HFFc6 (cell line): ENCODE measurements around the gene TBCB. TPM values are rescaled to one million over a fixed set of nuclear protein-coding genes. Genes with fewer than 3 reads are reported as not detected.

Source experiments
- DNase-seq: peaks from one replicate; pipeline ENCODE4 v3.0.0-alpha.2; 2018
- H3K27ac Mint-ChIP-seq: 2 replicates; pipeline ENCODE4 v1.8.0; 2020; ENCODE audit warnings: mild to moderate bottlenecking, mixed read lengths
- H3K27me3 Mint-ChIP-seq: 2 replicates; pipeline ENCODE4 v1.8.0; 2021; ENCODE audit warnings: mild to moderate bottlenecking, moderate library complexity, mixed read lengths; ENCODE audit not compliant: insufficient read depth
- H3K36me3 Mint-ChIP-seq: 2 replicates; pipeline ENCODE4 v1.8.0; 2021; ENCODE audit warnings: low read depth, mixed read lengths
- H3K4me1 Mint-ChIP-seq: 2 replicates; pipeline ENCODE4 v1.8.0; 2020; ENCODE audit warnings: low read depth, mixed read lengths
- H3K4me3 Mint-ChIP-seq: 2 replicates; pipeline ENCODE4 v1.8.0; 2020; ENCODE audit warnings: mild to moderate bottlenecking, moderate library complexity, mixed read lengths
- H3K9me3 Mint-ChIP-seq: 2 replicates; pipeline ENCODE4 v1.8.0; 2020; ENCODE audit warnings: mild to moderate bottlenecking, mixed read lengths
- CTCF ChIP-seq: fragments of 200-600 bp; sonication (generic); IDR thresholded peaks from 2 replicates; pipeline ENCODE4 v1.5.0; 2021; ENCODE audit warnings: antibody characterized with exemption, mild to moderate bottlenecking
- total RNA-seq, 6 experiments: library from RNA; stranded (reverse); fragmentation: NEBNext Ultra II Directional; extraction: Animal tissue kit (Norgen Biotek cat#: 25700); gene quantifications; 2 replicates in 1 of 6; 3 replicates in 5 of 6; pipeline ENCODE4 v1.2.3, GENCODE V29; 2021

Gene TBCB
- total RNA-seq, 6 experiments from 2014 or later: 229 to 266 (median 243) TPM

DNA sequence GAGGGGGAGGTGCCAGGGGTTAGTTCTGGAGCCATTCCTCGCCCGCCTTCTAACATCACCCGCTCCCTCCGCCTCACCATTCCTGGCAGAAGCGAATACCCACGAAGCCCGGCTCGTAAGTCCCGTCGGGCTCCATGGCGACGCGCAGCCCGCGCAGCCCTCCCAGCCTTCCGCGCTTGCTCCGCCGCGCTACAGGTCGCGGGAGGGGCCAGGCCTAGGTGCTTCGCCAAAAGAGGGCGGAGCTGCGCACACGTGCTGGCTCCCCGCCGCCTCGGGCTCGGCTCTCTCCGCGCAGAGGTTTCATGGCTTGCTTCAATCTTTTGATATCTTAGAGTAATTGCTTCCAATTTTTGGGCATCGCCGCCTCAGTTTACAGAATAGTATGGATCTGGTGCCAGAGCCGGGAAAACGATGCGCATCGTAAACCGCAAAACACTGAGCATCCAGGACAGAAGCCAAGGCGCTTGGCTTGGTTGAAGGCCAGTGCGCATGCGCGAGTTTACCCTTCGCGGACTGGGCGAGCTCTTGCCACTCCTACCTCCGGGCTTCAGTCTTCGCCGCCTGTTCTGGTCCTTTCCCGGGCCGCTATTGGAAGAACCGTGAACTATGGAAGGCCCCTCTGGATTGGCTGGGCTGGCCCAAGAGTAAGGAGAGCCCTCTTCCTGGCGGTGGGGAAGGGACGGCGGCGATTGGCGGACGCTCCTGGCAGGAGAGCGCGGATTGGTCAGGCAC, 381 bp upstream of the TBCB start, which contains the start of gene POLR2I:
Gene POLR2I (minus strand): TSS at position 155 of the 732 bp plus-strand sequence. CDS start 19 bp downstream, at position 136.
- Mint-ChIP-seq H3K4me1 (peaks cover 41% of the 10 kb centered on the region), H3K4me3 (peak within 1 kb of the TSS; percentile 99), H3K27me3 (peaks cover 3% of the 10 kb centered on the region), H3K36me3 (peaks cover 32% of the 10 kb centered on the region), H3K9me3 (no peaks in the 10 kb centered on the region), H3K27ac (peak within 1 kb of the TSS; percentile 98)
- DNase-seq: peak; percentile 100
- TF ChIP-seq CTCF: no peak

GRCh38 chr19:36116344-36116637, 1.0 kb downstream of the TBCB start:
- Mint-ChIP-seq H3K36me3 (peaks cover 36% of the 10 kb centered on the region), H3K4me3 (peak overlapping the region; percentile 99), H3K27ac (peak overlapping the region; percentile 98), H3K27me3 (peaks cover 3% of the 10 kb centered on the region), H3K9me3 (no peaks in the 10 kb centered on the region), H3K4me1 (peaks cover 45% of the 10 kb centered on the region)
- no peak for TF ChIP-seq CTCF
- no peak for DNase-seq

- no peaks in the 10 kb centered on the region; the same call in 1 of the 2 replicates for H3K27me3 Mint-ChIP-seq
- DNase-seq: no peak
- H3K4me1 Mint-ChIP-seq: peaks cover 30% of the 10 kb centered on the region
- H3K9me3 Mint-ChIP-seq: no peaks in the 10 kb centered on the region
- no peak overlapping the region for H3K4me3 Mint-ChIP-seq
- H3K27ac Mint-ChIP-seq: no peak overlapping the region
- H3K36me3 Mint-ChIP-seq: peaks cover 32% of the 10 kb centered on the region
- TF ChIP-seq CTCF: no peak
Measured at GRCh38 chr19:36120092-36120983, 5.1 kb downstream of the TBCB start.

DNA sequence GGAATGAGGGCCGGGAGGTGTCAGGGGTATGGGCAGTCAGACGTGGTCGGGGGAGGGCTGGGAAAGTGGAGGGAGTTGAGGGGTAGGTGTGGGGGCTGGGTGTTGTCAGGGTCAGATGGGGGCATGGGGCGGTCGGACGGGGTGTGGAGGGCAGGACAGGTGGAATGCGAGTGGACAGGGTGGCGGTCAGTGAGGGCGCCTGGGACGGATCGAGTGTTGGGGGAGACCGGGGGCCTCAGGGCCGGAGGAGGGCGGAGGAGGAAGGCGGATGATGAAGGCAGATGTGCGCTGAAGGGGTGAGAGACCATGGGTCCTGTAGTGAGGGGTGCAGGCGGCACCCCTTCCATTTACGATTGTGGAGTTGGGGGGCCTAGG, 5.7 kb downstream of the TBCB start:
- H3K9me3 Mint-ChIP-seq: no peaks in the 10 kb centered on the region
- TF ChIP-seq CTCF: no peak
- no peak overlapping the region for H3K4me3 Mint-ChIP-seq
- peaks cover 29% of the 10 kb centered on the region for H3K4me1 Mint-ChIP-seq
- DNase-seq: no peak
- H3K36me3 Mint-ChIP-seq: peaks cover 38% of the 10 kb centered on the region
- no peak overlapping the region for H3K27ac Mint-ChIP-seq
- H3K27me3 Mint-ChIP-seq: no peaks in the 10 kb centered on the region; the same call in 1 of the 2 replicates

- Mint-ChIP-seq H3K9me3 (no peaks in the 10 kb centered on the region), H3K27ac (no peak overlapping the region), H3K27me3 (no peaks in the 10 kb centered on the region; the same call in 1 of the 2 replicates), H3K4me1 (peaks cover 22% of the 10 kb centered on the region), H3K4me3 (no peak overlapping the region), H3K36me3 (peaks cover 34% of the 10 kb centered on the region)
- no peak for TF ChIP-seq CTCF
- no peak for DNase-seq
Measured at GRCh38 chr19:36121486-36122124, 6.3 kb downstream of the TBCB start.
